KOPT-K1 (cell line): ENCODE data around the gene MRPL24.

Experiments used
- H3K27ac ChIP-seq: fragments of 200-600 bp; sonication (generic); 2 replicates; pipeline ENCODE4 v1.5.1; 2016; ENCODE audit warnings: antibody characterized with exemption, mild to moderate bottlenecking, low read depth, low read length; ENCODE audit not compliant: poor library complexity, severe bottlenecking
- H3K36me3 ChIP-seq: fragments of 200-600 bp; sonication (generic); 2 replicates; pipeline ENCODE4 v1.5.1; 2017; ENCODE audit warnings: antibody characterized with exemption, mild to moderate bottlenecking, low read length, moderate library complexity; ENCODE audit not compliant: insufficient read depth
- H3K9me3 ChIP-seq: fragments of 200-600 bp; sonication (generic); 2 replicates; pipeline ENCODE4 v1.5.1; 2017; ENCODE audit warnings: antibody characterized with exemption, low read length, mild to moderate bottlenecking; ENCODE audit not compliant: insufficient read depth, poor library complexity, severe bottlenecking

Gene MRPL24

GRCh38 chr1:156750711-156751450, 10.0 kb upstream of the MRPL24 start:
- Histone ChIP-seq H3K36me3 (peaks cover 4% of the 10 kb centered on the region), H3K27ac (peak overlapping the region; percentile 98), H3K9me3 (no peaks in the 10 kb centered on the region)

DNA sequence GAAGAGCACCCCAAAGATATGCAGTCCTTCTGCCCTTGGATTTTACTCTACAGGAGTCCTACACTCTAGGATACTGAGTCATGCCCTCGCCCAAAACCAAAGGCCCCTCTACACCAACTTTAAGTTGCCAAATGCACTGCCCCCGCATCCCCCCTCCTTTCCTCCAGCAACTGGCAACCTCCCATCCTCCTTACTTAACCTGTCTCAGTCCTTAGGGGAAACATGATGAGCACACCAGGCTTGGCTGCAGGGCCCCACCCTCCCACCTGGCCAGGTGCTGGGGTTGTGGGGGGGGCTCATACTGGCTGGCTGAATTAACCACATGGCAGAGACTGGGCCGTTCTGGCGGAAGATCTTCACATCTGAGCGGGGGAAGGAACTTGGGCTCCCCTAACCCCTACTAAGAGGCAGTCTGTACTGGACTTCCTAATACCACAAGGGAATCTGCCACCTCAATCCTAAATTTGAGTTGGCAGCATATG, 9.3 kb upstream of the MRPL24 start:
- H3K9me3 ChIP-seq, result no peaks in the 10 kb centered on the region
- peaks cover 11% of the 10 kb centered on the region for H3K36me3 ChIP-seq
- H3K27ac ChIP-seq, result peak overlapping the region; percentile 98

DNA sequence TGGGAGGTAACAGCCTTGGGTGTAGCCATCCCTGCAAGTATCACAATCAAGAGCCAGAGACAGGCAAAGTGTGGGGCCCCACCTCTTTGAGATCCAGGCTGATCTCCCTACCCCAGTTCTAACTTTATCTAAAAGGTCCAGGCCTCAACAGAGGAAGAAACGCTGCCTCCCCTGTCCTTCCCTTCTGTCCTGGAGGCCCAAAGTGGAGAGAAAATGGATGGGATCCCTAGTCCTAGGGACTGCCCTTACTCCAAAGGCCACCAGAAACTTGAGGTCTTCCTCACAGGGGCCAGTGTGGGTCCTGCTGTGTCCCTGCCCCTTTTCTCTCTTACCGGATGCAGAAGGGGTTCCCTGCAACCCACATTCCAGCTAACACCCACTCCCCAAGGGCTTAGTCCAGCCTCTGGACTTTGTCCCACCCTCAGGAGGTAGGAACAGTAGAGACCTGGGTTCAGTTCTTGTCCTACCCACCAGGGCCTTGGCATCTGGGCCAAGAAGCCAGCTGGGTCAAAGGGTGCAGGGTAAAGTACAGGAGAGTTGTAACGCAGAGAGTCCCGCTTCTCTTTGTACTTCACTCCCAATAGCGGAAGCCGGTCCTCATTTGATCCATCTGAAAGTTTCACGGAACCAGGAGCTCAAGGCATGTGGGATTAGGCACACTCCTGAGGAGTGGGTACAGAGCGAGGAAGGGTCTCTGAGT, 8.7 kb upstream of the MRPL24 start:
- Histone ChIP-seq H3K27ac (peak overlapping the region; percentile 98), H3K36me3 (peaks cover 17% of the 10 kb centered on the region), H3K9me3 (no peaks in the 10 kb centered on the region)

DNA sequence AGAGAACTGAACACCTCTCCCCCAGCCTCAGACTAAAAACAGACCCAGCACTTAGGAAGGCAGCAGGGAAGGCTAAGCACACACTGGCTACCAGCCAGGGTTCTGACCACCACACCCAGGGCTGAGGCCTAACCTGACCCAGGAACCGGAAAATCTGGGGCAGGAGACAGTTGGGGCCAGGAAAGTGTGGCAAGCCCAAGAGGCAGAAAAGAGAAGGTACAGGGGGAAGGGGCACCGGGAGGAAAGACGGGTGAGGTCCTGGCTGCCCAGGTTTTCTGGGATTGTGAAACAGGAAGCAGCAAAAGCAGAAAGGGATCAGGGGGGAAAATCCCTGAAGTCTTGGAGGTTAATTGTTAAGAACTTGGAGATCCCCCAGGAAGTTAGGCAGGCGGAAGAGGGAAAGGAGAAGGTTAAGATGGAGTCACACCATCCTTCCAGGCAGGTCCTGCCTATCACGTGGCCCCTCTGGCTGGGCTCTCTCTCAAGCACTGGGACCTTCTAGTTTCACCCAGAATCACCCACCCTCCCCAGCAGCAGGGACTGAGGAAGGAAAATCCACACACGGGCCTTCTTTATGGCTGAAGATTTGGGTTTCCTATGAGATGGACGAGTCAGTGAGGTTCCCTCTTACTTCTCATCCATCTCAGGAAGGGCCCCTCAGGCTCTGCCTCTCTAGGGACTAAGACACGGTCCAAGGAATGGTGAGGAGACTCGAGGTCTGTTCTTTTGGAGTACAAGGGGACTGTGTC, 8.0 kb upstream of the MRPL24 start:
- Histone ChIP-seq H3K36me3 (peaks cover 24% of the 10 kb centered on the region), H3K27ac (peak overlapping the region; percentile 98)

DNA sequence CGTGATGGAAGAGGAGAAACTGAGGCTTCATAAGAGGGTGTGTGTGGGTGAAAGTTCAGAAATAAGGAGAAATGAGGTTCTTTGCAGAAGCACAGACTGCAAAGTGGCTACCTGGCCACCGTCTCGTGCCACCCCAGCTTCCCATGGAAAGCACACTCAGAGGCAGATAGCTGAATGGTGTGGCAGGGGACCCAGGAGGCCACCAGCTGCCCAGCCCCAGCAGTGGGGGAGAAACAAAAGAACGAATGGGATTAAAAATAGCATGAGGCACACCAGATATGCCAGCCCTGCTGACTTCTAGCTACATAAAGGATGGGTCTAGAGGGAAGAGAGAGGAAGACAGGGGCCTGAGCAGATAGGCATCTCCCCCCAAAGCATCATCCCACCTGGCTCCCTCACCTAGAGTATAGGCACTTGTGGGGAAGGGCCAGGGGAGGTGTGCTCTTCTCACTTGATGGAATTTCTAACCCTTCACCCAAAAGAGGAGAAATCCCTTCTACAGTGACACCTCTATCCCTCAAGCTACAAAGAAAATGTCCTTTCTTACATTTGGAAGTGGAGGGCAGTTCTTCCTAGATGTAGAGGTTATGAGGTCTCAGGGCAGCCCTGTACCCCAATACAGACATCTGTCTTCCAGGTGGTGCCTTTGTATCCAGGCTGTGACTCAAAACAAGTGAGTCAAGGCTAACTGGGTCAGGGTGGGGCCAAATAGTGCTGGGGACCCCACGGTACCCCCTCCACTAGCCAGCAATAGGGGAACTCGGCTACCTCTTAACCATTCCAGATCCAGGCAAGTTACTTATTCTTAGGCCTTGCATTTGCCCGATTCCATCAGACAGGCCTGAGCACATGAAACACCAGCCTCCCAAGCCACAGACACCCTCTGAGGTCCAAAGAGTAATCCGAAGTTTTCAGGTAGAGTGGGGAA, 7.1 kb upstream of the MRPL24 start:
- peak overlapping the region; percentile 98 for H3K27ac ChIP-seq
- H3K9me3 ChIP-seq, result no peaks in the 10 kb centered on the region
- peaks cover 32% of the 10 kb centered on the region for H3K36me3 ChIP-seq

More for the DNA sequence above, 8.0 kb upstream of the MRPL24 start:
- H3K9me3 ChIP-seq, result no peaks in the 10 kb centered on the region

DNA sequence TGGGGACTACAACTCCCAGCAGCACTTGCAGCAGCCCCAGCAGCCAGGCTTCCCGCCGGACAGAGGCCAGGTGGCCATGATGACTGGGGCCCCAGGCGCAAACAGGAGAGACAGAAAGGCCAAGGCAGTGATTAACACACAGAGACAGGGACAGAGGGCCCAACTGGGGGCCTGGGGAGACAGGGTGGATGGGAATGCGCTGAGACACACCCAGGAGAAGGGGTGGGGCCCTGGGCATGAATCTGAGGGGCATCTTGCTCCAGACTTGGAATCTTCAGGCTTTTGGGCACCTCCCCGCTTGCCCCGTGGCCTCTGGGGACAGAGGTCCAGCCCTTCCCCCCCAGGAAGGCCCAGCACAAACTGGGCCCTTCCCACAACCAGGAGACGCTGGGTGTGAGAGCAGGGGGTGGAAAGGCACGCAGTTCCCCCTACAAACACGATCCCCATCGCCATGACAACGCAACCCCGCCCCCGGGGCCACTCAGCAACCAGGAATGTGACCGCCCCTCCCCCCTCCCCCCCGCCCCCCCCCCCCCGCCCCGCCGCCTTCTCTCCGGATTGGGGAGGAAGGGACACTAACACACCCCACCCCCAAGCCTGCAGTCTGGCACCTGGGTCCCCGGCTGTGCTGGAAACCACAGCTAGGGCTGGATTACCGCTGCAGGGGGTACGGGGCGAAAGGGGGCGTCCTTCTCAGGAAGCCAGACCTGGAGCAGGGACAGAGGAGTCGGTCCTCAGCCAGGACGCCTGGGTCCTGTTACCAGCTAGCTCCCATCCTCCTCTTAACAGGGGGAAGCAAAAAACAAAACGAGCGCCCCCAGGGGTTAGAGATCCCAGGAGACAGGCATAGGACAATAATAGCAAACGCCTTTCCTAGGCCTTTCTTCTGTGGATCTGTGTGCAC, 6.1 kb upstream of the MRPL24 start:
- Histone ChIP-seq H3K9me3 (no peaks in the 10 kb centered on the region), H3K36me3 (peaks cover 41% of the 10 kb centered on the region), H3K27ac (peak overlapping the region; percentile 98)

GRCh38 chr1:156746406-156746727, 5.5 kb upstream of the MRPL24 start:
- Histone ChIP-seq H3K27ac (peak overlapping the region; percentile 55), H3K36me3 (peaks cover 45% of the 10 kb centered on the region), H3K9me3 (no peaks in the 10 kb centered on the region)

DNA sequence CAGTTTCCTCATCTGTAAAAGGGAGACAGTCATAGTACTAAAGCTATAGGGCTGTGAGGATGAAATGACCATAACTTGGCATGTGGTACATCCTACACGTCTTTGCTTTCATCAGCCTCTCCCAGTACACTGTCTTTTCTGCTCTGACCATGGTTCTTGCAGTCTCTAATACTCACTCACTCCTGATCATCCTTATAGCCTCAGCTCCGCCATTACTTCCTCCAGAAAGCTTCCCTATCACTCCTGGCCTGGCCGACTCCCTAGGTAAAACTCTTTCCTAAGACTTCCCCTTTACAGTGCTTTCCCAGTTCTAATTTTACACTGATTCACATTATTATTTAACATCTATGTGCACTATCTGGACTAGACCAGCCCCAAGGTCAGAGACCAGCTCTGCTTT, 5.0 kb upstream of the MRPL24 start:
- Histone ChIP-seq H3K9me3 (no peaks in the 10 kb centered on the region), H3K36me3 (peaks cover 45% of the 10 kb centered on the region), H3K27ac (no peak overlapping the region)

DNA sequence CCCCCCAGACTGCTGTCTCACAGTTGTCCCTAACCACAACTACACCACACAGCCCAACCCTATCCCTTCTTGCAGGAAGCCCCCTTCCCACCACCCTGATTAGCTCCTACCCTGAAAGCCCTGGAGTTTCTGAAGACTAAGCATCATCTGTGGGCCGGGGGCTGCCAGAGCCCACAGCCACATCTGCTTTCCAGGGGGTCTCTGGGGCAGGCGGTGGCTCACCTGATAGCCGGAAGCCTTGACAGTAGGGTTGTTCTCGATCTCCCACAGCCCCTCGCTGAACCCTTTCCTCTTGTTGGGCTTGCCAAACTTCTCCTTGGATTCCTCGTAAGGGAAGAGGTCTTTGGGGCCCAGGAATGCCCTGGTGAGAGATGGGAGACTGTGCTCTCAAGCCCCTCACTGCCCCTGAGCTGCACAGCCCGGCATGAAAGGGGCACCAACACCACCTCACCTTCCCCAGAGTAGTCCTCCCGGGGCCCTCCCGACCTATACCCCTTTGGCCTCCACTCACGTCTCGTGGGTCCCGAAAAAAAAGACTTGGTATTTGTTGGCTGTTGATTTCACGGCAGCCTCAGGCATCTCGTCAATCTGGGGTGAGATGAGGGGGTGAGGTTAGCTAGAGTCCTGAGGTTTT, 4.0 kb upstream of the MRPL24 start:
- Histone ChIP-seq H3K9me3 (no peaks in the 10 kb centered on the region), H3K36me3 (peaks cover 45% of the 10 kb centered on the region), H3K27ac (peak overlapping the region; percentile 3)

GRCh38 chr1:156744344-156744743, 3.5 kb upstream of the MRPL24 start:
- Histone ChIP-seq H3K9me3 (no peaks in the 10 kb centered on the region), H3K36me3 (peaks cover 45% of the 10 kb centered on the region), H3K27ac (no peak overlapping the region)

DNA sequence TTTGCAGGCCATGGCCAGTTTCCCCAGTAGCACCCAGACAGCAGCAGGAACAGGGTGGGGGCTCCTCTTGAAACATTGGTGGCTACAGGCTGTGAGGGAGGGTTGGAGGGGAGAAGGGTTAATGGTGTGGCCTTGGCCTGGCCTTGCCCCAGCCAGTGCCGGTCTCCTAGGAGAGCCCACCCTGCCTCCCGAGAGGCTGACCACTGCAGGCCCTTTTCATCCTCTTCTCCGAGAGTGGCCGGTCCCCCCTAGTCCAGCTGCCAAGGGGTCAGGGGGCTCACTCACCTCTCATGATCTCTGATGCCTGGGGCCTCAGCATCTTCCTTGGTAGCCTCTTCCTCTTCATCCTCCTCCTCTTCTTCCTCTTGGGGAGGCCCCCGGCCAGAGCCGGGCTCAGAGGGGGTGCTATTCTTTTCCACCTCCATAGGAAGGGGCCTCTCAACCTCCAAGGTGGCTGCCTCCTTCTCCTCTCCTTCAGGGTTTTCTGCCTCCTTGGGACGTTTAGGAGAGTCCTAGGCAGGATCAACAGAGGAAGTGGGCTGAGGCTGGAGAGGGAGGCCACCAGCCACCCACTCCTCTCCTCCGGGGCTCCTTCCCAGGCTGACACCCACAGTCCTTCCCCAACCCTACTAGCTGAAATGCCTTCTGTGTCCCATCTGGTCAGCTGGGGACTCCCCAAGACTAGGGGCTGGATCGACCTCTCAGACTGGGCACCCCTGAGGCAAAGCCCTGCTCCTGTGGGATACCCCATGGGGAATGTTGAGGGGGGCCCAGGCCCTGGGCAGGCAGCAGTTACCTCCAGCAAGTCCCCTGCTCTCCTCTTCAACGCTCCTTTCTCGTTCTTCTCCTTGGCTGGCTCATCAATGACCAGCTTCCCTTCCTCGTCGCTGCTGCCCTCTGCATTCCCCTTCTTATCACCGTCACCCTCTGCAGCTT, 2.7 kb upstream of the MRPL24 start:
- Histone ChIP-seq H3K27ac (no peak overlapping the region), H3K9me3 (no peaks in the 10 kb centered on the region), H3K36me3 (peaks cover 47% of the 10 kb centered on the region)

GRCh38 chr1:156742801-156743200, 1.9 kb upstream of the MRPL24 start:
- Histone ChIP-seq H3K36me3 (peaks cover 55% of the 10 kb centered on the region), H3K9me3 (no peaks in the 10 kb centered on the region), H3K27ac (no peak overlapping the region)
